HEK293 (cell line): ENCODE results near the gene DNMT1.

Experiments used
- CTCF ChIA-PET: fragments of 350-600 bp; formaldehyde crosslinking; extraction: SDS; loops from one replicate; lab custom pipeline; 2021; ENCODE audit warnings: antibody characterized with exemption; lab: Yijun Ruan, JAX
- POLR2A ChIA-PET: fragments of 300-600 bp; formaldehyde crosslinking; extraction: SDS; loops from one replicate; lab custom pipeline; 2020; ENCODE audit warnings: antibody characterized with exemption, inconsistent platforms; lab: Yijun Ruan, JAX
- H3K27ac ChIP-seq: fragments of 200-500 bp; sonication (Bioruptor generic); 2 replicates; pipeline ENCODE4 v1.5.1; 2014; ENCODE audit warnings: low read depth, low read length, control low read depth, inconsistent platforms; ENCODE audit errors: extremely low read depth
- H3K36me3 ChIP-seq, 2 experiments: fragments of 200-500 bp in 1 of 2; sonication (Bioruptor generic) in 1 of 2; 1 replicate in 1 of 2; 2 replicates in 1 of 2; pipeline ENCODE4 v1.5.1; 2014 to 2017; ENCODE audit warnings: inconsistent platforms in 2 of 2, low read length in 2 of 2; ENCODE audit not compliant: control insufficient read depth in 2 of 2, insufficient read depth in 1 of 2
- H3K4me1 ChIP-seq: fragments of 200-500 bp; sonication (Bioruptor generic); 2 replicates; pipeline ENCODE4 v1.5.1; 2014; ENCODE audit warnings: mild to moderate bottlenecking, low read length, inconsistent platforms; ENCODE audit not compliant: control insufficient read depth, insufficient read depth
- H3K4me3 ChIP-seq: 2 replicates; pipeline ENCODE4 v1.5.1; 2011; ENCODE audit warnings: low read depth, mild to moderate bottlenecking, control low read depth, low read length, moderate library complexity
- H3K9me3 ChIP-seq: fragments of 200-500 bp; sonication (Bioruptor generic); 2 replicates; pipeline ENCODE4 v1.5.1; 2014; ENCODE audit warnings: low read depth, low read length, inconsistent platforms; ENCODE audit not compliant: control insufficient read depth, insufficient read depth
- AEBP2 ChIP-seq: fragments of 450-650 bp; formaldehyde crosslinking; IDR thresholded peaks from 2 replicates; pipeline ENCODE4 v1.5.1; 2016; ENCODE audit warnings: missing biosample characterization, missing genetic modification characterization, borderline replicate concordance
- EGR2 ChIP-seq: fragments of 450-650 bp; formaldehyde crosslinking; IDR thresholded peaks from 2 replicates; pipeline ENCODE4 v1.5.1; 2016; ENCODE audit warnings: low read depth, missing biosample characterization, missing genetic modification characterization
- HOXC10 ChIP-seq: sonication (generic); formaldehyde crosslinking; IDR thresholded peaks from 2 replicates; pipeline ENCODE4 v1.8.1; 2023; ENCODE audit warnings: mild to moderate bottlenecking, missing genetic modification reagents
- PRDM10 ChIP-seq: fragments of 450-650 bp; formaldehyde crosslinking; IDR thresholded peaks from 2 replicates; pipeline ENCODE4 v1.5.1; 2016; ENCODE audit warnings: missing biosample characterization, missing genetic modification characterization
- SCRT2 ChIP-seq: fragments of 450-650 bp; formaldehyde crosslinking; IDR thresholded peaks from 2 replicates; pipeline ENCODE4 v1.5.1; 2016; ENCODE audit warnings: missing biosample characterization, missing genetic modification characterization
- SP3 ChIP-seq: fragments of 450-650 bp; formaldehyde crosslinking; IDR thresholded peaks from 2 replicates; pipeline ENCODE4 v1.5.1; 2016; ENCODE audit warnings: missing biosample characterization, missing genetic modification characterization
- SP7 ChIP-seq: fragments of 450-650 bp; formaldehyde crosslinking; IDR thresholded peaks from 2 replicates; pipeline ENCODE4 v1.5.1; 2016; ENCODE audit warnings: missing biosample characterization, missing genetic modification characterization
- YY2 ChIP-seq: fragments of 450-650 bp; formaldehyde crosslinking; IDR thresholded peaks from 2 replicates; pipeline ENCODE4 v1.5.1; 2016; ENCODE audit warnings: missing biosample characterization, missing genetic modification characterization
- ZBTB10 ChIP-seq: fragments of 450-650 bp; formaldehyde crosslinking; IDR thresholded peaks from 2 replicates; pipeline ENCODE4 v1.5.1; 2016; ENCODE audit warnings: missing biosample characterization, missing genetic modification characterization
- ZBTB20 ChIP-seq: fragments of 450-650 bp; formaldehyde crosslinking; IDR thresholded peaks from 2 replicates; pipeline ENCODE4 v1.5.1; 2016; ENCODE audit warnings: missing biosample characterization, missing genetic modification characterization
- ZBTB48 ChIP-seq: fragments of 450-650 bp; formaldehyde crosslinking; IDR thresholded peaks from 2 replicates; pipeline ENCODE4 v1.5.1; 2016; ENCODE audit warnings: missing biosample characterization, missing genetic modification characterization
- ZBTB49 ChIP-seq: fragments of 450-650 bp; formaldehyde crosslinking; IDR thresholded peaks from 2 replicates; pipeline ENCODE4 v1.5.1; 2016; ENCODE audit warnings: missing biosample characterization, missing genetic modification characterization, low read depth
- ZFHX2 ChIP-seq: fragments of 450-650 bp; formaldehyde crosslinking; conservative IDR thresholded peaks from 2 replicates; pipeline ENCODE4 v1.5.1; 2016; ENCODE audit warnings: missing biosample characterization, missing genetic modification characterization
- ZIC2 ChIP-seq: fragments of 450-650 bp; formaldehyde crosslinking; IDR thresholded peaks from 2 replicates; pipeline ENCODE4 v1.5.1; 2016; ENCODE audit warnings: missing biosample characterization, missing genetic modification characterization
- ZNF133 ChIP-seq: fragments of 450-650 bp; formaldehyde crosslinking; IDR thresholded peaks from 2 replicates; pipeline ENCODE4 v1.5.1; 2016; ENCODE audit warnings: missing biosample characterization, missing genetic modification characterization
- ZNF302 ChIP-seq: fragments of 450-650 bp; formaldehyde crosslinking; IDR thresholded peaks from 2 replicates; pipeline ENCODE4 v1.5.1; 2016; ENCODE audit warnings: missing biosample characterization, missing genetic modification characterization, low read depth
- ZNF426 ChIP-seq: fragments of 450-650 bp; formaldehyde crosslinking; IDR thresholded peaks from 2 replicates; pipeline ENCODE4 v1.5.1; 2017; ENCODE audit warnings: missing biosample characterization, missing genetic modification characterization, mild to moderate bottlenecking, inconsistent platforms, moderate library complexity
- ZNF621 ChIP-seq: fragments of 450-650 bp; formaldehyde crosslinking; IDR thresholded peaks from 2 replicates; pipeline ENCODE4 v1.5.1; 2017; ENCODE audit warnings: missing biosample characterization, missing genetic modification characterization
- ZNF623 ChIP-seq: fragments of 450-650 bp; formaldehyde crosslinking; IDR thresholded peaks from 2 replicates; pipeline ENCODE4 v1.5.1; 2016; ENCODE audit warnings: missing biosample characterization, missing genetic modification characterization
- ZNF664 ChIP-seq: fragments of 450-650 bp; formaldehyde crosslinking; IDR thresholded peaks from 2 replicates; pipeline ENCODE4 v1.5.1; 2016; ENCODE audit warnings: missing biosample characterization, missing genetic modification characterization
- ZNF76 ChIP-seq: fragments of 450-650 bp; formaldehyde crosslinking; IDR thresholded peaks from 2 replicates; pipeline ENCODE4; 2016; ENCODE audit warnings: low read depth, missing biosample characterization, missing genetic modification characterization, borderline replicate concordance

The DNMT1 gene

GRCh38 chr19:10228920-10229319, 34.2 kb upstream of the DNMT1 start (continued):
- TF ChIP-seq ZNF664 (tag by site-specific recombination) (no peak), SCRT2 (tag by site-specific recombination) (no peak), ZNF621 (tag by site-specific recombination) (no peak), SP3 (0 out of 2 replicates have a peak, but pooled peaks have one; percentile 17), ZBTB49 (tag by site-specific recombination) (no peak), SP7 (peak; percentile 30; the same call in 1 of the 2 replicates), HOXC10 (no peak), ZBTB20 (tag by site-specific recombination) (no peak), ZNF426 (tag by site-specific recombination) (no peak), EGR2 (peak; percentile 33; the same call in 1 of the 2 replicates), PRDM10 (tag by site-specific recombination) (peak; percentile 59), ZFHX2 (tag by site-specific recombination) (peak; percentile 66; the same call in 1 of the 2 replicates), ZBTB10 (tag by site-specific recombination) (no peak), ZNF623 (tag by site-specific recombination) (no peak), ZIC2 (tag by site-specific recombination) (peak; percentile 18; the same call in 1 of the 2 replicates), ZBTB48 (tag by site-specific recombination) (peak; percentile 81), ZNF76 (tag by site-specific recombination) (no peak)

GRCh38 chr19:10228393-10228792, 33.6 kb upstream of the DNMT1 start:
- H3K4me3 ChIP-seq: no peak overlapping the region
- CTCF ChIA-PET: interaction anchor here (0.6 to 4.7 kb wide), 9 partner anchors 9 to 164 kb away, joined by 3 to 38 read pairs (median 4); no protein-coding TSS in a partner anchor
- no peak overlapping the region for H3K27ac ChIP-seq
- H3K9me3 ChIP-seq: no peaks in the 10 kb centered on the region
- no peaks in the 10 kb centered on the region for H3K4me1 ChIP-seq
- TF ChIP-seq ZNF302 (tag by site-specific recombination) (no peak), YY2 (tag by site-specific recombination) (no peak), ZNF133 (no peak), AEBP2 (tag by site-specific recombination) (no peak)
- POLR2A ChIA-PET: interaction anchor here (1.8 kb wide), 1 partner anchor 33 kb away, joined by 8 read pairs; the partner anchor contains the start of gene DNMT1
- H3K36me3 ChIP-seq: peaks cover 0 to 9% of the 10 kb centered on the region in 2 experiments; a peak in 1 of 3 replicates
